Activated naive CD4-positive, alpha-beta T cell treated with anti-CD3 and anti-CD28 coated beads, Interleukin-2, amount 50 U/mL, for 72 hours (primary cell): ENCODE results near the gene DOC2B. TPM values are rescaled to one million over a fixed set of nuclear protein-coding genes. Genes with fewer than 3 reads are reported as not detected.
"Not testable (repeated sequence)": the region's sequence is repeated elsewhere in the genome, so short reads cannot be mapped to it uniquely, and the experiment has no call there.

Experiments
- ATAC-seq, 2 donors: fragments of 150-1000 bp; cut with Tn5 transposase; 2 replicates each; pipeline ENCODE4 v1.10.0; 2021; ENCODE audit warnings: mild to moderate bottlenecking in 2 of 2, moderate library complexity in 2 of 2
- DNase-seq, 2 donors: peaks; one replicate each; pipeline ENCODE4 v3.0.0; 2021 to 2022; ENCODE audit warnings: low spot score in 2 of 2
- H3K27ac Mint-ChIP-seq, 2 donors: one replicate each; pipeline ENCODE4 v1.8.0; 2022; ENCODE audit warnings: mild to moderate bottlenecking in 2 of 2, mixed read lengths in 2 of 2
- H3K36me3 Mint-ChIP-seq, 2 donors: one replicate each; pipeline ENCODE4 v1.8.0; 2022; ENCODE audit warnings: mixed read lengths in 2 of 2
- H3K9me3 Mint-ChIP-seq, 2 donors: one replicate each; pipeline ENCODE4 v1.8.0; 2022; ENCODE audit warnings: mixed read lengths in 2 of 2
- total RNA-seq, 2 donors: library from RNA; stranded (reverse); gene quantifications; one replicate each; pipeline ENCODE4 v1.2.3, GENCODE V29; 2022

Gene DOC2B
- total RNA-seq, 2 donors from 2014 or later: 0.64 TPM; not detected in 1

- no peak for ATAC-seq
- H3K27ac Mint-ChIP-seq: peak overlapping the region in 1 of 2 donors; percentile 50
- no peaks in the 10 kb centered on the region for H3K9me3 Mint-ChIP-seq
- DNase-seq: peak in 1 of 2 donors; percentile 1
- H3K36me3 Mint-ChIP-seq: no peaks in the 10 kb centered on the region
Measured at GRCh38 chr17:146546-146945, 34.9 kb downstream of the DOC2B start.

- DNase-seq: peak; percentile 2 to 48
- no peaks in the 10 kb centered on the region for H3K36me3 Mint-ChIP-seq
- H3K27ac Mint-ChIP-seq: peak overlapping the region in 1 of 2 donors; percentile 50
- no peak for ATAC-seq
- H3K9me3 Mint-ChIP-seq: no peaks in the 10 kb centered on the region
Measured at GRCh38 chr17:145671-146541, 35.5 kb downstream of the DOC2B start.

- H3K9me3 Mint-ChIP-seq: no peaks in the 10 kb centered on the region
- DNase-seq (peak; percentile 2 to 41), ATAC-seq (no peak)
- no peak overlapping the region for H3K27ac Mint-ChIP-seq
- no peaks in the 10 kb centered on the region for H3K36me3 Mint-ChIP-seq
Measured at GRCh38 chr17:144936-145670, 36.3 kb downstream of the DOC2B start.

- Mint-ChIP-seq H3K9me3 (no peaks in the 10 kb centered on the region), H3K27ac (no peak overlapping the region), H3K36me3 (no peaks in the 10 kb centered on the region)
- DNase-seq: peak; percentile 78 to 97
- ATAC-seq: peak; percentile 86 to 89
Measured at GRCh38 chr17:143785-144281, 37.6 kb downstream of the DOC2B start.

- ATAC-seq: no peak
Measured at GRCh38 chr17:142876-143784, 38.3 kb downstream of the DOC2B start.

GRCh38 chr17:142102-142661 lies 39.3 kb downstream of the DOC2B start:
- DNase-seq: peak in 1 of 2 donors; percentile 40
- Mint-ChIP-seq H3K9me3 (no peaks in the 10 kb centered on the region), H3K36me3 (no peaks in the 10 kb centered on the region), H3K27ac (no peak overlapping the region)
- no peak for ATAC-seq

More at GRCh38 chr17:142876-143784, 38.3 kb downstream of the DOC2B start:
- Mint-ChIP-seq H3K36me3 (no peaks in the 10 kb centered on the region), H3K9me3 (no peaks in the 10 kb centered on the region), H3K27ac (no peak overlapping the region)
- DNase-seq: peak in 1 of 2 donors; percentile 1

- ATAC-seq, H3K9me3 Mint-ChIP-seq, H3K36me3 Mint-ChIP-seq: not testable (repeated sequence)
- peak; percentile 0 to 52 for DNase-seq
- H3K27ac Mint-ChIP-seq: peak overlapping the region in 1 of 2 donors; percentile 10
Measured at GRCh38 chr17:139401-140205, 41.8 kb downstream of the DOC2B start.

GRCh38 chr17:137166-137807 lies 44.2 kb downstream of the DOC2B start, which contains the start of gene SCGB1C2:
TSS of gene SCGB1C2 (plus strand) at chr17:137569. CDS start at chr17:137591, 22 bp downstream.
- not testable (repeated sequence) for ATAC-seq, DNase-seq, H3K36me3 Mint-ChIP-seq, H3K27ac Mint-ChIP-seq, H3K9me3 Mint-ChIP-seq

GRCh38 chr17:136531-136930 lies 44.9 kb downstream of the DOC2B start:
- DNase-seq: peak; percentile 82
- not testable (repeated sequence) for H3K36me3 Mint-ChIP-seq, H3K9me3 Mint-ChIP-seq, H3K27ac Mint-ChIP-seq
- ATAC-seq: peak; percentile 82 to 85

- H3K9me3 Mint-ChIP-seq, H3K27ac Mint-ChIP-seq, H3K36me3 Mint-ChIP-seq, ATAC-seq, DNase-seq: not testable (repeated sequence)
Measured at GRCh38 chr17:135895-136294, 45.6 kb downstream of the DOC2B start.

GRCh38 chr17:135022-135421 lies 46.4 kb downstream of the DOC2B start:
- not testable (repeated sequence) for DNase-seq, H3K9me3 Mint-ChIP-seq, H3K36me3 Mint-ChIP-seq, H3K27ac Mint-ChIP-seq, ATAC-seq

GRCh38 chr17:134332-134785 lies 47.1 kb downstream of the DOC2B start:
- DNase-seq (peak; percentile 61 to 62), ATAC-seq (peak; percentile 83 to 84)
- H3K9me3 Mint-ChIP-seq, H3K36me3 Mint-ChIP-seq, H3K27ac Mint-ChIP-seq: not testable (repeated sequence)

- not testable (repeated sequence) for H3K9me3 Mint-ChIP-seq, H3K27ac Mint-ChIP-seq, H3K36me3 Mint-ChIP-seq, ATAC-seq, DNase-seq
Measured at GRCh38 chr17:133932-134331, 47.5 kb downstream of the DOC2B start.

- not testable (repeated sequence) for H3K9me3 Mint-ChIP-seq, ATAC-seq, H3K36me3 Mint-ChIP-seq, H3K27ac Mint-ChIP-seq
- peak; percentile 62 to 65 for DNase-seq
Measured at GRCh38 chr17:118339-118917, 63.0 kb downstream of the DOC2B start.
